Loucy (cell line): ENCODE results near the gene PRSS56.

ENCODE experiments used
- CTCF ChIP-seq: fragments of 200-600 bp; sonication (generic); conservative IDR thresholded peaks from 2 replicates; pipeline ENCODE4 v1.5.1; 2014; ENCODE audit warnings: mild to moderate bottlenecking, antibody characterized with exemption, low read length
- EZH2phosphoT487 ChIP-seq: fragments of 200-600 bp; IDR thresholded peaks from 2 replicates; pipeline ENCODE4 v1.6.1; 2018; ENCODE audit warnings: antibody characterized with exemption, mild to moderate bottlenecking, moderate library complexity, borderline replicate concordance

- TF ChIP-seq CTCF (no peak), EZH2phosphoT487 (no peak)
Observed at GRCh38 chr2:232526372-232526941, 6.3 kb downstream of the PRSS56 start.
